Measurements from ENCODE around the gene SLC13A3. TPM values are rescaled to one million over a fixed set of nuclear protein-coding genes. Genes with fewer than 3 reads are reported as not detected.

The SLC13A3 gene
- total RNA-seq, 5 donors from 2014 or later (not counting 1 experiment from before 2014, with no cell fraction given), result 0.16 to 0.49 (median 0.33) TPM; not detected in 1

DNA sequence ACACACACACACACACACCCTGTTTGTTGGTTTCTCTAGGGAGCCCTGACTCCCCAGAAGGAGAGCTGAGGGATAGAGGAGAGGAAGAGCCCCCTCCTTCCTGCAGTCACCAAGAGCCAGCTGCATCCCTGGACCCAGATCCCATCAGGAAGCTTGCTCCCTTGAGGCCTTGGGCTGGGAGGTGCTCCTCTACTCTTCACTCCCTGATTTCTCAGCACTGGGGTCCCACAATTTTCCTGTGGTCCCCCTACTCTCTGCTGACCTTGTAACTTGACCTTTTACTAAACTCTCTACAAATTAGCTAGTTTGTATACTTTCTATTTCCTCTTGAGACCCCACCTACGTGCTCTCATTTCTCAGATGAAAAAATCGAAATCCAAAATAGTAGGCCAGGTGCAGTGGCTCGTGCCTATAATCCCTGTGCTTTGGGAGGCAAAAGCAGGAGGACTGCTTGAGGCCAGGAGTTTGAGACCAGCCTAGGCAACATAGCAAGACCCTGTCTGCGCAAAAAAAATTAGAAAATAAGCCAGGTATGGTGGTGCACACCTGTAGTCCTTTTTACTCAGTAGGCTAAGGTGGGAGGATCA lies 95.8 kb downstream of the SLC13A3 start:
- no peaks in the 10 kb centered on the region for H3K36me3 Mint-ChIP-seq
- 93% methylated on average over 3 of the region's 4 CpGs for WGBS (ENCODE audit: insufficient coverage)
- H3K4me3 Mint-ChIP-seq, result no peak overlapping the region
- ChIA-PET CTCF (no interaction called here), POLR2A (no interaction called here)
- H3K4me1 ChIP-seq (ENCODE audit: control insufficient read depth in 1 of 2, extremely low read depth in 1 of 2, insufficient read depth in 2 of 2, low read length in 2 of 2), result peaks cover 0 to 20% of the 10 kb centered on the region in 2 experiments
- no peak overlapping the region for H3K4me3 ChIP-seq (ENCODE audit: control insufficient read depth in 1 of 2, extremely low read depth in 1 of 2, low read length in 1 of 2)
- no peaks in the 10 kb centered on the region for H3K27me3 Mint-ChIP-seq
- DNase-seq (no peak), ATAC-seq (replicated peaks in 1 of 4) (no peak)
- no peaks in the 10 kb centered on the region for H3K27me3 ChIP-seq (replicated peaks in 1 of 2; ENCODE audit: control insufficient read depth in 2 of 2, extremely low read depth in 1 of 2, insufficient read depth in 2 of 2, low read length in 1 of 2)
- no peaks in the 10 kb centered on the region for H3K9me3 ChIP-seq
- H3K4me1 Mint-ChIP-seq, result peaks cover 17 to 20% (median 19%) of the 10 kb centered on the region in 3 donors
- H3K36me3 ChIP-seq (ENCODE audit: control insufficient read depth in 2 of 2, extremely low read depth in 1 of 2, insufficient read depth in 1 of 2, low read length in 1 of 2), result no peaks in the 10 kb centered on the region
- no peak overlapping the region for H3K27ac ChIP-seq (ENCODE audit: low read length)
- no peaks in the 10 kb centered on the region for H3K9me3 Mint-ChIP-seq
- no peak overlapping the region for H3K27ac Mint-ChIP-seq

DNA sequence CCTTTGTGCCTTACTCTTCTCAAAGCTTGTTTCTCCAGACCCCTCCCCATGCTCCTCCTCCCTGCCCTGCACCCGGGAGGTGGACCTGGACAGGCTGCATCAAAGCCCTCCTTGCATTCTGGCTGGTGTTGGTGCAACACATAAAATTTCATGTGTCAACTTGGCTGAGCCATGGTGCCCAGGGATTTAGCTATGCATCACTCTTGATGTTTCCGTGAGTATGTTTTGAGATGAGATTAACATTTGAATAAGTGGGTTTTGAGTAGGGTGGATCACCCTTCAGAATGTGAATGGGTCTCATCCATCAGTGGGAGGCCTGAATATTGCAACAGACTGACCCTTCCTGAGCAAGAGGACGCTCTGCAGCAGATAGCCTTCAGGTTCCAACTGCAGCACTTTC lies 96.4 kb downstream of the SLC13A3 start:
- peaks cover 15 to 20% (median 17%) of the 10 kb centered on the region in 3 donors for H3K4me1 Mint-ChIP-seq
- peaks cover 0 to 20% of the 10 kb centered on the region in 2 experiments for H3K4me1 ChIP-seq (ENCODE audit: control insufficient read depth in 1 of 2, extremely low read depth in 1 of 2, insufficient read depth in 2 of 2, low read length in 2 of 2)
- no peaks in the 10 kb centered on the region for H3K36me3 Mint-ChIP-seq
- no peak overlapping the region for H3K27ac Mint-ChIP-seq
- no peak overlapping the region for H3K27ac ChIP-seq (ENCODE audit: low read length)
- H3K36me3 ChIP-seq (ENCODE audit: control insufficient read depth in 2 of 2, extremely low read depth in 1 of 2, insufficient read depth in 1 of 2, low read length in 1 of 2), result no peaks in the 10 kb centered on the region
- no peak overlapping the region for H3K4me3 ChIP-seq (ENCODE audit: control insufficient read depth in 1 of 2, extremely low read depth in 1 of 2, low read length in 1 of 2)
- CTCF ChIA-PET, result no interaction called here
- ATAC-seq (replicated peaks in 1 of 4) (no peak), DNase-seq (no peak)
- 77% methylated on average over 2 of the region's 3 CpGs for WGBS (ENCODE audit: insufficient coverage)
- H3K27me3 ChIP-seq (replicated peaks in 1 of 2; ENCODE audit: control insufficient read depth in 2 of 2, extremely low read depth in 1 of 2, insufficient read depth in 2 of 2, low read length in 1 of 2), result peaks cover 0 to 2% of the 10 kb centered on the region in 2 experiments
- H3K4me3 Mint-ChIP-seq, result no peak overlapping the region
- no peaks in the 10 kb centered on the region for H3K9me3 Mint-ChIP-seq
- no peaks in the 10 kb centered on the region for H3K27me3 Mint-ChIP-seq
- POLR2A ChIA-PET, result no interaction called here
- H3K9me3 ChIP-seq, result no peaks in the 10 kb centered on the region

DNA sequence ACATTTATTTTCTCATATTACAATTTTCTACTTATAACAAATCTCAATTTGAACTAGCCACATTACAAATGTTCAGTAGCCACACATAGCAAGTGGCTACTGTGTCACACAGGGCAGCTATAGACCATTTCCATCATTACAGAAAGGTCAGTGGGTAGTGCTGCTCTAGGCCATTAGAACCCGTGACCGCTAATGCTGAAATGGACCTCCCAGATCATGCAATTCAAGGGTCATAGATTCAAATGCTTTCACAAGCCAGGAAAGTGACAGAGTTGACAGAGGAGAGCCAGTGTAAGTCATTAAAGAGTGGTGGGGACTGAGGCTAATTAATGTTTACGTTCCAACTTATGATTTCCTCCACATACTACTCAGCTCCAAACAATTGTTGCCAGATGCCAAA lies 97.3 kb downstream of the SLC13A3 start:
- Mint-ChIP-seq H3K36me3 (no peaks in the 10 kb centered on the region), H3K27me3 (no peaks in the 10 kb centered on the region), H3K9me3 (no peaks in the 10 kb centered on the region), H3K27ac (no peak overlapping the region), H3K4me1 (peaks cover 15 to 20% (median 17%) of the 10 kb centered on the region in 3 donors), H3K4me3 (no peak overlapping the region)
- DNase-seq (no peak), ATAC-seq (replicated peaks in 1 of 4) (no peak)
- H3K27me3 ChIP-seq (replicated peaks in 1 of 2; ENCODE audit: control insufficient read depth in 2 of 2, extremely low read depth in 1 of 2, insufficient read depth in 2 of 2, low read length in 1 of 2), result peaks cover 0 to 2% of the 10 kb centered on the region in 2 experiments
- WGBS (ENCODE audit: insufficient coverage), result no CpG with 5 or more reads among the region's 3 CpGs
- ChIA-PET CTCF (no interaction called here), POLR2A (no interaction called here)
- no peaks in the 10 kb centered on the region for H3K9me3 ChIP-seq
- H3K27ac ChIP-seq (ENCODE audit: low read length), result no peak overlapping the region
- no peaks in the 10 kb centered on the region for H3K36me3 ChIP-seq (ENCODE audit: control insufficient read depth in 2 of 2, extremely low read depth in 1 of 2, insufficient read depth in 1 of 2, low read length in 1 of 2)
- peaks cover 0 to 20% of the 10 kb centered on the region in 2 experiments for H3K4me1 ChIP-seq (ENCODE audit: control insufficient read depth in 1 of 2, extremely low read depth in 1 of 2, insufficient read depth in 2 of 2, low read length in 2 of 2)
- no peak overlapping the region for H3K4me3 ChIP-seq (ENCODE audit: control insufficient read depth in 1 of 2, extremely low read depth in 1 of 2, low read length in 1 of 2)

DNA sequence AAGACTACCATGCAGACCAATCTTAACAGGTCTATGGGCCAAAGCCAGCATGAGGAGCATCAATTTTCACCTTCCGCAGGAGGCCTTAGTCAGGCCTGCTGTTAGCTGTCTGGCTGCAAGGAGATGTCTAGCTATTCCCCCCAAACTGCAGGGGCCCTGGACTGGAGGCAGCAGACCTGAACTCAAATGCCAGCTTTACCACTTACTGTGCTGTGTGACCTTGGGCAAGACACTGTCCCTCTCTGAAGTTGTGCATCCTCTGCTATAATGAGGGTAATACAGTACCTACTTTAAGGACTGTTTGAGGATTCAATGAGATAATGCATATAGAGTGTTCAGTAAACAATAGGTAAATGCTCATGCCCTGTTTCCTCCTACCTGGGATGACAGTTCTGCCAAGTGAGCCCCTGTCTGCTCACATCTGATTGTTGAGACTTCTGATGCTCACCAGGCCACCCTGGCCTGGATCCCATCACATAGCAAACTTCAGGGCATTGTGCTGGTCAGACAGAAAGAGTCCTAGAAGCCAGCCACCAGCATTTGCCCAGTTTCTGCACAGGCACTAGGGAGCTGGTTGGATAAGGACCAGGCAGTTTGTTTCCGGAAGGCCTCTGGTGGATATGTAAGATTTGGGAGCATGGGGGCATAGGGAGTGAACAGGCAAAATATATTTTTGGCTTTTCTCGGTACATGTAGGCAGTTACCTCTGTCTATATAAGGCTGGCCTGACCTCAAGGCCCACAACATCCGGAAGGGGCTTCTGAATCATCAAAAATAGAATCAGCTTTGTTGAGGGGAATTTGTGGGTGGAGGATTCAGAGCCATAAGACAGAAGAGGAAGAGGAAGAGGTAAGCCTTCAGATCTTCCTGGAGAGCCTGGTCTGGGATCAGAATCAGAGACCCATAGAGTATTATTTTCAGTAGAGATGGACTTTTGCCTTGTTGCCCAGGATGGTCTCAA lies 98.5 kb downstream of the SLC13A3 start:
- Mint-ChIP-seq H3K4me1 (peaks cover 15 to 20% (median 17%) of the 10 kb centered on the region in 3 donors), H3K27ac (peak overlapping the region in 1 of 2 donors; percentile 12), H3K9me3 (no peaks in the 10 kb centered on the region), H3K4me3 (peak overlapping the region in 2 of 3 donors; percentile 14 to 55), H3K27me3 (no peaks in the 10 kb centered on the region), H3K36me3 (no peaks in the 10 kb centered on the region)
- DNase-seq (peak in 7 of 35 experiments; percentile 3 to 50 (median 6)), ATAC-seq (replicated peaks in 1 of 4) (peak; percentile 68 to 87 (median 76))
- H3K4me3 ChIP-seq (ENCODE audit: control insufficient read depth in 1 of 2, extremely low read depth in 1 of 2, low read length in 1 of 2), result no peak overlapping the region
- H3K27me3 ChIP-seq (replicated peaks in 1 of 2; ENCODE audit: control insufficient read depth in 2 of 2, extremely low read depth in 1 of 2, insufficient read depth in 2 of 2, low read length in 1 of 2), result peaks cover 0 to 2% of the 10 kb centered on the region in 2 experiments
- no peak overlapping the region for H3K27ac ChIP-seq (ENCODE audit: low read length)
- no peaks in the 10 kb centered on the region for H3K9me3 ChIP-seq
- no peaks in the 10 kb centered on the region for H3K36me3 ChIP-seq (ENCODE audit: control insufficient read depth in 2 of 2, extremely low read depth in 1 of 2, insufficient read depth in 1 of 2, low read length in 1 of 2)
- ChIA-PET CTCF (no interaction called here), POLR2A (interaction anchor here in 1 of 2 donors (0.6 kb wide), 1 partner anchor 12 kb away, joined by 3 read pairs; no protein-coding TSS in a partner anchor)
- WGBS (ENCODE audit: insufficient coverage), result 100% methylated on average over 1 of the region's 4 CpGs
- peaks cover 0 to 20% of the 10 kb centered on the region in 2 experiments for H3K4me1 ChIP-seq (ENCODE audit: control insufficient read depth in 1 of 2, extremely low read depth in 1 of 2, insufficient read depth in 2 of 2, low read length in 2 of 2)

DNA sequence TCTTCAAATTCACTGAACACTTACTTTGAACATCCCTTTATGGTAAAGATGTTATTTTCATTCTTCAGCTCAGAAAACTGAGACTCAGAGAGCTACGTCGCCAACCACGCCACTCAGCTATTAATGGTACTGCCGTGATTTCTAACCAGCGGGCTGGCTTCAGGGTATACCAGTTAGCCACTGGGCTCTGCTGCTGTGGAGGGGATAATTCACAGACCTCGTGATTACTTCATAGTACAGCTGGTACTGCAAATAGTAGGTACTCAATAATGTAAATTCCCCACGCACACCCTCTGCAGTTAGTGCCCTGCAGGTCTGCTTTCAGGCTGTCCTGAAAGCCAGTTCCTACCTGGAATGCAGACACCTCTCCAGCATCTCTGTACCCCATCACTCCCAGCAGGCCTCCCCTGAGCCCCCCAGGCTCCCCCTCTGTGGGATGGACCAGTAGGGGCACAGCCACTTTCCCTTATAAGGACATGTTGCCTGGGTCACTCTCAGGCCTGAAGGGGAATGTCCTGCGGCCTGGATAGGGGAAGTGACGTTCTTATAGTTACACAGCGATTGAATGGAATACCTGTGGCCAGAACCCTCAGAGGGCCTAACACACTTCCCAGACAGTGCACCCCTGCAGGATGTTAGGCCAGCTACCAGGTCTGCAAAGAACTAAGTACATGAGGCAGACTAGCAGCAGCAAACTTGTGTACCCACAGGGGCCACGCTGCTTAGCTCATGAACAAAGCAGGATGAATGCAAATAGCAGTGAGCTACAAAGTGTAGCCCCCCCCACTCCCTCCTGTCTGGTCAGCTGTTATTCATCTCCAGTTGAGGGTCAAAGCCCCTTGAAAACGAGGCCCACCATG lies 99.5 kb downstream of the SLC13A3 start:
- CTCF ChIA-PET, result interaction anchor here in 1 of 2 donors (0.6 kb wide), 1 partner anchor 123 kb away, joined by 4 read pairs; no protein-coding TSS in a partner anchor
- H3K27ac Mint-ChIP-seq, result no peak overlapping the region
- WGBS (ENCODE audit: insufficient coverage), result 87% methylated on average over 10 of the region's 12 CpGs

DNA sequence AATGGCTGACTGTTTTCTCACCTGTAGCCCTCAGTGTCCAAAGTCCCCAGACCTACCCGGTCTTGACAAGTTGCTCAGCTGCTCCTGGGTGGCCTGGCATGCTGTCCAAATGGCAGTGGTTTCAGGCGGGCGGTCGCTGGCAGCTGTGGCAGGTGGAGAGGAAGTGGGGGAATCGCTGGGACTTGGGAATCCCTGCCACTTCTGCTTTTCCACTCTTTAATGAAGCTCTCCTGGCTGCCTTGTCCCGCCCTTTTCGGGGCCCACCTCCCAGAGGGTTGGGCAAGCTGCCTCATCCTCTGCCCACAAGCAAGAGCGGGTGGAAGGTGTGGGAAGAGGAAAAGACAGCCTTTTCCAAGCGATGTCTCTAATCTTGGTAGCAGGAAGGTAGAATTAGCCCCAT lies 100.8 kb downstream of the SLC13A3 start, which contains the start of gene OCSTAMP:
Gene OCSTAMP (minus strand): TSS at position 194 of the 400 bp plus-strand sequence. CDS start 94 bp downstream, at position 100.
- no peak within 1 kb of the TSS for H3K27ac ChIP-seq (ENCODE audit: low read length)
- WGBS (ENCODE audit: insufficient coverage), result no CpG with 5 or more reads among the region's 9 CpGs
- POLR2A ChIA-PET, result no interaction called here
- no peaks in the 10 kb centered on the region for H3K9me3 ChIP-seq
- H3K36me3 ChIP-seq (ENCODE audit: control insufficient read depth in 2 of 2, extremely low read depth in 1 of 2, insufficient read depth in 1 of 2, low read length in 1 of 2), result no peaks in the 10 kb centered on the region
- H3K4me3 Mint-ChIP-seq, result no peak within 1 kb of the TSS
- CTCF ChIA-PET, result no interaction called here
- peaks cover 0 to 9% of the 10 kb centered on the region in 2 experiments for H3K27me3 ChIP-seq (replicated peaks in 1 of 2; ENCODE audit: control insufficient read depth in 2 of 2, extremely low read depth in 1 of 2, insufficient read depth in 2 of 2, low read length in 1 of 2)
- H3K4me1 ChIP-seq (ENCODE audit: control insufficient read depth in 1 of 2, extremely low read depth in 1 of 2, insufficient read depth in 2 of 2, low read length in 2 of 2), result peaks cover 0 to 31% of the 10 kb centered on the region in 2 experiments
- no peak for ATAC-seq (replicated peaks in 1 of 4)
- no peak within 1 kb of the TSS for H3K4me3 ChIP-seq (ENCODE audit: control insufficient read depth in 1 of 2, extremely low read depth in 1 of 2, low read length in 1 of 2)
- H3K9me3 Mint-ChIP-seq, result no peaks in the 10 kb centered on the region
- H3K27ac Mint-ChIP-seq, result no peak within 1 kb of the TSS
- H3K27me3 Mint-ChIP-seq, result peaks cover 2 to 5% of the 10 kb centered on the region in 2 donors
- peaks cover 15 to 20% (median 17%) of the 10 kb centered on the region in 3 donors for H3K4me1 Mint-ChIP-seq
- DNase-seq, result no peak
- no peaks in the 10 kb centered on the region for H3K36me3 Mint-ChIP-seq

More for the DNA sequence above, 99.5 kb downstream of the SLC13A3 start:
- Histone ChIP-seq H3K36me3 (ENCODE audit: control insufficient read depth in 2 of 2, extremely low read depth in 1 of 2, insufficient read depth in 1 of 2, low read length in 1 of 2) (no peaks in the 10 kb centered on the region), H3K9me3 (no peaks in the 10 kb centered on the region), H3K27ac (ENCODE audit: low read length) (no peak overlapping the region), H3K4me3 (ENCODE audit: control insufficient read depth in 1 of 2, extremely low read depth in 1 of 2, low read length in 1 of 2) (no peak overlapping the region), H3K4me1 (ENCODE audit: control insufficient read depth in 1 of 2, extremely low read depth in 1 of 2, insufficient read depth in 2 of 2, low read length in 2 of 2) (peaks cover 0 to 22% of the 10 kb centered on the region in 2 experiments), H3K27me3 (replicated peaks in 1 of 2; ENCODE audit: control insufficient read depth in 2 of 2, extremely low read depth in 1 of 2, insufficient read depth in 2 of 2, low read length in 1 of 2) (peaks cover 0 to 2% of the 10 kb centered on the region in 2 experiments)
- no peak for ATAC-seq (replicated peaks in 1 of 4)
- POLR2A ChIA-PET, result interaction anchor here in 1 of 2 donors (0.6 kb wide), 1 partner anchor 13 kb away, joined by 3 read pairs; no protein-coding TSS in a partner anchor
- Mint-ChIP-seq H3K36me3 (no peaks in the 10 kb centered on the region), H3K27me3 (no peaks in the 10 kb centered on the region), H3K4me1 (peaks cover 15 to 20% (median 17%) of the 10 kb centered on the region in 3 donors), H3K9me3 (no peaks in the 10 kb centered on the region), H3K4me3 (no peak overlapping the region)
- DNase-seq, result no peak
